ENCODE results near the gene DHRSX. TPM values are rescaled to one million over a fixed set of nuclear protein-coding genes. Genes with fewer than 3 reads are reported as not detected.

DHRSX gene
- total and polyA plus RNA-seq, 2 of the 8 experiments (the other 6 are each of a cell fraction or from before 2014, with no cell fraction given), result 35.1 to 43.4 TPM

DNA sequence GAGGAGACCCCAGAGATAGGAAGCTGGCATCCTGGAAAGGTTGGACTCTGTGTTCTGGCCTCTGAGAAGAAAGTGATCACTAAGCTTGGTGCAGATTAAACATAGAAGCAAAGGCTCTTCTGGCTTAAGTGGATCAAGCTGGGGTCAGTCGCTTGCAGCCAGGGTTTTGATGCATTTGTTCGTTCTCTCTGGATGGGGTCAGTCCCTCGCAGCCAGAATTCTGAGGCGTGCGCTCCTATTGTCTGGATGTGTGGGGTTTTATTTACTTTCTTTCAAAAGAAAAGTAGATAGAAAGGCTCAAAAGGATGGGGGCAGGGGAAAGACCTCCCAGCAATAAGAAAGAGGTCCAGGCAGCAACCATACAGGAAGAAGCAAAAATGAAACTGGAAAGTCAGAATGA lies 152.6 kb downstream of the DHRSX start:
- Histone ChIP-seq H3K56ac (replicated peaks; ENCODE audit: insufficient read length, low read depth, low read length) (no peak overlapping the region), H4K20me1 (replicated peaks in 1 of 2; ENCODE audit: control insufficient read depth in 1 of 2, insufficient read depth in 2 of 2, low read length in 2 of 2) (peaks cover 0 to 3% of the 10 kb centered on the region in 2 experiments), H3K4me2 (ENCODE audit: insufficient read depth in 1 of 2, low read depth in 2 of 2, low read length in 2 of 2) (no peak overlapping the region), H4K8ac (ENCODE audit: extremely low read depth, insufficient read depth, low read length) (no peak overlapping the region), H3K36me3 (ENCODE audit: control insufficient read depth in 2 of 4, insufficient read depth in 4 of 4, low read length in 3 of 4) (peaks cover 0 to 3% (median 1%) of the 10 kb centered on the region in 4 experiments; a peak in 1 of 8 replicates), H2AFZ (ENCODE audit: low read length) (no peak overlapping the region), H3K79me1 (ENCODE audit: low read depth, low read length) (no peaks in the 10 kb centered on the region; the same call in 1 of the 2 replicates), H3K4me3 (ENCODE audit: extremely low read depth in 1 of 4, insufficient read depth in 2 of 4, low read depth in 3 of 4, low read length in 4 of 4) (no peak overlapping the region), H3K79me2 (ENCODE audit: control insufficient read depth in 1 of 2, insufficient read depth in 2 of 2, low read length in 2 of 2) (peaks cover 0 to 2% of the 10 kb centered on the region in 2 experiments; a peak in 1 of 4 replicates), H3K23ac (ENCODE audit: insufficient read length) (no peak overlapping the region), H2BK12ac (ENCODE audit: low read depth, low read length) (no peak overlapping the region), H2AK5ac (ENCODE audit: low read depth, low read length) (no peak overlapping the region), H4K91ac (replicated peaks; ENCODE audit: insufficient read length, low read length) (no peak overlapping the region), H3K4me1 (replicated peaks in 1 of 4; ENCODE audit: control insufficient read depth in 3 of 4, insufficient read depth in 4 of 4, low read length in 3 of 4) (no peaks in the 10 kb centered on the region), H3K27ac (ENCODE audit: low read depth, low read length) (no peak overlapping the region), H3K18ac (ENCODE audit: extremely low read depth, low read length) (no peak overlapping the region), H2BK20ac (ENCODE audit: low read length) (no peak overlapping the region), H3K9ac (replicated peaks in 1 of 4; ENCODE audit: extremely low read depth in 1 of 4, low read depth in 3 of 4, low read length in 3 of 4) (no peak overlapping the region), H3K9me3 (ENCODE audit: insufficient read depth in 2 of 2, low read depth in 1 of 2, low read length in 1 of 2) (no peaks in the 10 kb centered on the region), H2BK120ac (replicated peaks; ENCODE audit: low read depth, low read length) (no peak overlapping the region), H3K14ac (ENCODE audit: insufficient read length) (no peak overlapping the region), H4K5ac (ENCODE audit: insufficient read length, low read depth, low read length) (no peak overlapping the region), H3K23me2 (ENCODE audit: low read depth, low read length) (no peaks in the 10 kb centered on the region), H3K4ac (replicated peaks; ENCODE audit: insufficient read length, low read depth, low read length) (no peak overlapping the region), H3K27me3 (replicated peaks in 1 of 4; ENCODE audit: control insufficient read depth in 3 of 4, extremely low read depth in 1 of 4, insufficient read depth in 3 of 4, low read length in 3 of 4) (no peaks in the 10 kb centered on the region), H2BK5ac (ENCODE audit: low read depth, low read length) (no peak overlapping the region), H2BK15ac (ENCODE audit: low read length) (no peak overlapping the region)
- WGBS, 2 experiments (ENCODE audit: extremely low coverage in 1 of 2, insufficient coverage in 1 of 2, insufficient read length in 1 of 2, insufficient replicate concordance in 2 of 2, low coverage in 1 of 2, low lambda C conversion rate in 2 of 2, missing lambda C conversion rate in 1 of 2), result 79% methylated on average over 5 of the region's 5 CpGs; no CpG with 5 or more reads in 1 of the 2 experiments
- FAIRE-seq (no peak), DNase-seq (ENCODE audit: low read depth in 1 of 2, low spot score in 2 of 2) (no peak)
- ChIA-PET POLR2A (ENCODE audit: partially characterized antibody) (no interaction called here), CTCF (ENCODE audit: partially characterized antibody) (no interaction called here)
- no peak for TF ChIP-seq KDM1A (IDR thresholded peaks at IDR 0.05; ENCODE audit: borderline replicate concordance, low read length)
- TF ChIP-seq CREB1 (IDR thresholded peaks at IDR 0.05), result no peak
- no peak for TF ChIP-seq EGR1 (IDR thresholded peaks at IDR 0.05; ENCODE audit: borderline replicate concordance, low read depth, low read length)
- no peak for TF ChIP-seq BRCA1 (IDR thresholded peaks at IDR 0.05; ENCODE audit: low read depth, low read length)
- no peak for TF ChIP-seq NANOG (IDR thresholded peaks at IDR 0.05; ENCODE audit: insufficient read depth, low read depth, low read length, poor library complexity, severe bottlenecking)
- no peak for TF ChIP-seq CTBP2 (IDR thresholded peaks at IDR 0.05; ENCODE audit: borderline replicate concordance, insufficient read depth, insufficient read length, low read length)
- TF ChIP-seq TEAD4 (IDR thresholded peaks at IDR 0.05; ENCODE audit: low read depth, low read length), result no peak
- TF ChIP-seq JUN (IDR thresholded peaks at IDR 0.05; ENCODE audit: low read depth, low read length), result no peak
- TF ChIP-seq KDM5A (IDR thresholded peaks at IDR 0.05; ENCODE audit: low read length), result no peak
- no peak for TF ChIP-seq SP4 (IDR thresholded peaks at IDR 0.05; ENCODE audit: low read length)
- no peak for TF ChIP-seq HDAC6 (IDR thresholded peaks at IDR 0.05; ENCODE audit: low read depth, low read length)
- no peak for TF ChIP-seq CEBPB (IDR thresholded peaks at IDR 0.05; ENCODE audit: low read depth, low read length)
- no peak for TF ChIP-seq TAF1 (IDR thresholded peaks at IDR 0.05; ENCODE audit: low read depth, low read length)
- TF ChIP-seq TCF12 (IDR thresholded peaks at IDR 0.05; ENCODE audit: low read depth, low read length), result no peak
- TF ChIP-seq CBX8 (IDR thresholded peaks at IDR 0.05; ENCODE audit: borderline replicate concordance, low read depth, low read length), result no peak
- TF ChIP-seq PHF8 (conservative IDR thresholded peaks at IDR 0.05; ENCODE audit: low read depth, low read length), result no peak
